Measurements from ENCODE around the gene LMAN1L. TPM values are rescaled to one million over a fixed set of nuclear protein-coding genes. Genes with fewer than 3 reads are reported as not detected.

Gene LMAN1L
- total RNA-seq, 6 experiments from 2014 or later: not detected

GRCh38 chr15:74769463-74770025 lies 43.1 kb upstream of the LMAN1L start:
- Mint-ChIP-seq H3K9me3 (no peaks in the 10 kb centered on the region), H3K27me3 (ENCODE audit: insufficient read depth) (peaks cover 10% of the 10 kb centered on the region), H3K27ac (no peak overlapping the region), H3K4me3 (no peak overlapping the region), H3K4me1 (ENCODE audit: low read depth) (peaks cover 6% of the 10 kb centered on the region), H3K36me3 (ENCODE audit: low read depth) (no peaks in the 10 kb centered on the region)
- TF ChIP-seq CTCF (IDR thresholded peaks at IDR 0.05): no peak
- DNase-seq: no peak

- peaks cover 8% of the 10 kb centered on the region for H3K27me3 Mint-ChIP-seq (ENCODE audit: insufficient read depth)
- no peak overlapping the region for H3K4me3 Mint-ChIP-seq
- H3K4me1 Mint-ChIP-seq (ENCODE audit: low read depth): peaks cover 6% of the 10 kb centered on the region
- no peaks in the 10 kb centered on the region for H3K9me3 Mint-ChIP-seq
- no peak for DNase-seq
- no peaks in the 10 kb centered on the region for H3K36me3 Mint-ChIP-seq (ENCODE audit: low read depth)
- no peak overlapping the region for H3K27ac Mint-ChIP-seq
- TF ChIP-seq CTCF (IDR thresholded peaks at IDR 0.05): no peak
Observed at GRCh38 chr15:74770211-74770903, 42.3 kb upstream of the LMAN1L start.

GRCh38 chr15:74773329-74773728 lies 39.3 kb upstream of the LMAN1L start:
- H3K27me3 Mint-ChIP-seq (ENCODE audit: insufficient read depth): peaks cover 8% of the 10 kb centered on the region
- no peak for TF ChIP-seq CTCF (IDR thresholded peaks at IDR 0.05)
- peaks cover 21% of the 10 kb centered on the region for H3K4me1 Mint-ChIP-seq (ENCODE audit: low read depth)
- DNase-seq: no peak
- H3K4me3 Mint-ChIP-seq: no peak overlapping the region
- H3K36me3 Mint-ChIP-seq (ENCODE audit: low read depth): no peaks in the 10 kb centered on the region
- no peaks in the 10 kb centered on the region for H3K9me3 Mint-ChIP-seq
- no peak overlapping the region for H3K27ac Mint-ChIP-seq

GRCh38 chr15:74773731-74774252 lies 38.8 kb upstream of the LMAN1L start:
- Mint-ChIP-seq H3K9me3 (no peaks in the 10 kb centered on the region), H3K27me3 (ENCODE audit: insufficient read depth) (peaks cover 8% of the 10 kb centered on the region), H3K27ac (no peak overlapping the region), H3K36me3 (ENCODE audit: low read depth) (no peaks in the 10 kb centered on the region), H3K4me3 (no peak overlapping the region), H3K4me1 (ENCODE audit: low read depth) (peaks cover 17% of the 10 kb centered on the region)
- TF ChIP-seq CTCF (IDR thresholded peaks at IDR 0.05): no peak
- no peak for DNase-seq

- no peak overlapping the region for H3K27ac Mint-ChIP-seq
- DNase-seq: no peak
- peaks cover 5% of the 10 kb centered on the region for H3K27me3 Mint-ChIP-seq (ENCODE audit: insufficient read depth)
- TF ChIP-seq CTCF (IDR thresholded peaks at IDR 0.05): no peak
- H3K36me3 Mint-ChIP-seq (ENCODE audit: low read depth): no peaks in the 10 kb centered on the region
- H3K9me3 Mint-ChIP-seq: no peaks in the 10 kb centered on the region
- H3K4me3 Mint-ChIP-seq: no peak overlapping the region
- H3K4me1 Mint-ChIP-seq (ENCODE audit: low read depth): peaks cover 19% of the 10 kb centered on the region
Observed at GRCh38 chr15:74775132-74775562, 37.5 kb upstream of the LMAN1L start.

Measured in HFFc6 (cell line).